Measurements from ENCODE around the gene KRTAP10-1. TPM values are rescaled to one million over a fixed set of nuclear protein-coding genes. Genes with fewer than 3 reads are reported as not detected.
"Not testable (repeated sequence)": the region's sequence is repeated elsewhere in the genome, so short reads cannot be mapped to it uniquely, and the experiment has no call there.

KRTAP10-1 gene
- total and polyA plus RNA-seq, 4 donors, result not detected

DNA sequence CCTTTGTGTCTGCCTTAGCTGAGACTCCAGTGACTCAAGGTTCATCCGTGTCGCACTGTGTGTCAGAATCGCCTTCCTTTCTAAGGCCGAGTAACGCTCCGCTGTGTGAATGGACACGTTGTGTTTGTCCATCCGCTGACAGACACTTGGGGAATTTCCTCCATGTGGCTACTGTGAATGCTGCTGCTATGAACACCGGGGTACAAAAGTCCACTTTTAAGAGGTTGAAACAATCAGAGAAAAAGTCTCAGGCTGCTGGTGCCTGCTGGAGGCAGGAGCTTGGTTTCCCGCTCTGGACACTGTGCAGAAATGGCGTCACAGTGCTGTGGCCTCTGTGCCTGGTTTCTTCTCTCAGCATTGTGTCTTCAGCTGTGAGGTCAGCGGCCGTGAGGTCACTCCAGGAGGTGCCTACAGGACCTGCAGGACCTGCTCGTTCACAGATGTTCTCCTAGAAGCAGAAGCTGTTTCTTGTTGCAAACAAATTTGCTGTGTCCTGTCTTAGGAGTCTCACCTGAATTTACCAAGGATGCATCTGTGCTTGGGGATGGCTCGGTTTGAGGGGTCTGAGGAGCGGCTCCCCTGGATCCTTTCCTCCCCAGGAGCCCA lies 34.2 kb downstream of the KRTAP10-1 start:
- H3K9ac ChIP-seq (ENCODE audit: low read depth in 1 of 2, low read length in 2 of 2), result no peak overlapping the region
- WGBS, result 64% methylated on average over 16 of the region's 16 CpGs
- H3K4me3 ChIP-seq (ENCODE audit: low read depth in 1 of 3, low read length in 3 of 3), result no peak overlapping the region
- no peak for DNase-seq (ENCODE audit: low spot score)
- peak in 1 of 2 donors; percentile 4 for TF ChIP-seq HNF4A (conservative IDR thresholded peaks at IDR 0.05)
- TF ChIP-seq, protein P1, sequence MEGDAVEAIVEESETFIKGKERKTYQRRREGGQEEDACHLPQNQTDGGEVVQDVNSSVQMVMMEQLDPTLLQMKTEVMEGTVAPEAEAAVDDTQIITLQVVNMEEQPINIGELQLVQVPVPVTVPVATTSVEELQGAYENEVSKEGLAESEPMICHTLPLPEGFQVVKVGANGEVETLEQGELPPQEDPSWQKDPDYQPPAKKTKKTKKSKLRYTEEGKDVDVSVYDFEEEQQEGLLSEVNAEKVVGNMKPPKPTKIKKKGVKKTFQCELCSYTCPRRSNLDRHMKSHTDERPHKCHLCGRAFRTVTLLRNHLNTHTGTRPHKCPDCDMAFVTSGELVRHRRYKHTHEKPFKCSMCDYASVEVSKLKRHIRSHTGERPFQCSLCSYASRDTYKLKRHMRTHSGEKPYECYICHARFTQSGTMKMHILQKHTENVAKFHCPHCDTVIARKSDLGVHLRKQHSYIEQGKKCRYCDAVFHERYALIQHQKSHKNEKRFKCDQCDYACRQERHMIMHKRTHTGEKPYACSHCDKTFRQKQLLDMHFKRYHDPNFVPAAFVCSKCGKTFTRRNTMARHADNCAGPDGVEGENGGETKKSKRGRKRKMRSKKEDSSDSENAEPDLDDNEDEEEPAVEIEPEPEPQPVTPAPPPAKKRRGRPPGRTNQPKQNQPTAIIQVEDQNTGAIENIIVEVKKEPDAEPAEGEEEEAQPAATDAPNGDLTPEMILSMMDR (IDR thresholded peaks at IDR 0.05; ENCODE audit: low read depth, low read length, missing input control), result no peak
- no peaks in the 10 kb centered on the region for H3K36me3 ChIP-seq (ENCODE audit: control insufficient read depth in 4 of 4, insufficient read depth in 3 of 4, low read depth in 1 of 4, low read length in 3 of 4)
- no peaks in the 10 kb centered on the region for H3K9me3 ChIP-seq (ENCODE audit: control insufficient read depth in 4 of 4, low read length in 3 of 4)
- peaks cover 0 to 23% (median 14%) of the 10 kb centered on the region in 4 donors for H3K4me1 ChIP-seq (ENCODE audit: control insufficient read depth in 4 of 4, insufficient read depth in 4 of 4, low read length in 3 of 4)
- no peaks in the 10 kb centered on the region for H3K27me3 ChIP-seq (ENCODE audit: control insufficient read depth in 4 of 4, insufficient read depth in 4 of 4, low read length in 3 of 4)
- no peak overlapping the region for H3K27ac ChIP-seq (ENCODE audit: low read depth in 1 of 2, low read length in 2 of 2)

DNA sequence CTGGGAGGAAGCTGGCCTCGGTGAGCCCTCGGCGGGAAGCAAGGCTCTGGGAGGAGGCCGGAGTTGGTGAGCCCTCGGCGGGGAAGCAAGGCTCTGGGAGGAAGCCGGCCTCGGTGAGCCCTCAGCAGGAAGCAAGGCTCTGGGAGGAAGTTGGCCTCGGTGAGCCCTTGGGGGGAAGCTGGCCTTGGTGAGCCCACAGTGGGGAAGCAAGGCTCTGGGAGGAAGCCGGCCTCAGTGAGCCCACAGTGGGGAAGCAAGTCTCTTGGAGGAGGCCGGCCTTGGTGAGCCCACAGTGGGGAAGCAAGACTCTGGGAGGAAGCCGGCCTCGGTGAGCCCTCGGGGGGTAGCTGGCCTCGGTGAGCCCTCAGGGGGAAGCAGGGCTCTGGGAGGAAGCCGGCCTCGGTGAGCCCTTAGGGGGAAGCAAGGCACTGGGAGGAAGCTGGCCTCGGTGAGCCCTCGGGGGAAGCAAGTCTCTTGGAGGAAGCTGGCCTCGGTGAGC lies 36.0 kb downstream of the KRTAP10-1 start:
- TF ChIP-seq, protein P2, sequence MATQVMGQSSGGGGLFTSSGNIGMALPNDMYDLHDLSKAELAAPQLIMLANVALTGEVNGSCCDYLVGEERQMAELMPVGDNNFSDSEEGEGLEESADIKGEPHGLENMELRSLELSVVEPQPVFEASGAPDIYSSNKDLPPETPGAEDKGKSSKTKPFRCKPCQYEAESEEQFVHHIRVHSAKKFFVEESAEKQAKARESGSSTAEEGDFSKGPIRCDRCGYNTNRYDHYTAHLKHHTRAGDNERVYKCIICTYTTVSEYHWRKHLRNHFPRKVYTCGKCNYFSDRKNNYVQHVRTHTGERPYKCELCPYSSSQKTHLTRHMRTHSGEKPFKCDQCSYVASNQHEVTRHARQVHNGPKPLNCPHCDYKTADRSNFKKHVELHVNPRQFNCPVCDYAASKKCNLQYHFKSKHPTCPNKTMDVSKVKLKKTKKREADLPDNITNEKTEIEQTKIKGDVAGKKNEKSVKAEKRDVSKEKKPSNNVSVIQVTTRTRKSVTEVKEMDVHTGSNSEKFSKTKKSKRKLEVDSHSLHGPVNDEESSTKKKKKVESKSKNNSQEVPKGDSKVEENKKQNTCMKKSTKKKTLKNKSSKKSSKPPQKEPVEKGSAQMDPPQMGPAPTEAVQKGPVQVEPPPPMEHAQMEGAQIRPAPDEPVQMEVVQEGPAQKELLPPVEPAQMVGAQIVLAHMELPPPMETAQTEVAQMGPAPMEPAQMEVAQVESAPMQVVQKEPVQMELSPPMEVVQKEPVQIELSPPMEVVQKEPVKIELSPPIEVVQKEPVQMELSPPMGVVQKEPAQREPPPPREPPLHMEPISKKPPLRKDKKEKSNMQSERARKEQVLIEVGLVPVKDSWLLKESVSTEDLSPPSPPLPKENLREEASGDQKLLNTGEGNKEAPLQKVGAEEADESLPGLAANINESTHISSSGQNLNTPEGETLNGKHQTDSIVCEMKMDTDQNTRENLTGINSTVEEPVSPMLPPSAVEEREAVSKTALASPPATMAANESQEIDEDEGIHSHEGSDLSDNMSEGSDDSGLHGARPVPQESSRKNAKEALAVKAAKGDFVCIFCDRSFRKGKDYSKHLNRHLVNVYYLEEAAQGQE (IDR thresholded peaks at IDR 0.05), result no peak
- no peak for TF ChIP-seq HNF4A (conservative IDR thresholded peaks at IDR 0.05)
- no peak for TF ChIP-seq RAD21 (IDR thresholded peaks at IDR 0.05)
- no peak for TF ChIP-seq HNF4G (IDR thresholded peaks at IDR 0.05)
- TF ChIP-seq FOXA2 (IDR thresholded peaks at IDR 0.05), result no peak
- no peaks in the 10 kb centered on the region for H3K27me3 ChIP-seq (ENCODE audit: control insufficient read depth in 4 of 4, insufficient read depth in 4 of 4, low read length in 3 of 4)
- no peaks in the 10 kb centered on the region for H3K9me3 ChIP-seq (ENCODE audit: control insufficient read depth in 4 of 4, low read length in 3 of 4)
- H3K4me3 ChIP-seq (ENCODE audit: low read depth in 1 of 3, low read length in 3 of 3), result no peak overlapping the region
- no peak overlapping the region for H3K9ac ChIP-seq (ENCODE audit: low read depth in 1 of 2, low read length in 2 of 2)
- WGBS, result 80% methylated on average over 20 of the region's 20 CpGs
- H3K36me3 ChIP-seq (ENCODE audit: control insufficient read depth in 4 of 4, insufficient read depth in 3 of 4, low read depth in 1 of 4, low read length in 3 of 4), result no peaks in the 10 kb centered on the region
- DNase-seq (ENCODE audit: low spot score), result no peak
- peaks cover 0 to 9% (median 6%) of the 10 kb centered on the region in 4 donors for H3K4me1 ChIP-seq (ENCODE audit: control insufficient read depth in 4 of 4, insufficient read depth in 4 of 4, low read length in 3 of 4)
- no peak overlapping the region for H3K27ac ChIP-seq (ENCODE audit: low read depth in 1 of 2, low read length in 2 of 2)

DNA sequence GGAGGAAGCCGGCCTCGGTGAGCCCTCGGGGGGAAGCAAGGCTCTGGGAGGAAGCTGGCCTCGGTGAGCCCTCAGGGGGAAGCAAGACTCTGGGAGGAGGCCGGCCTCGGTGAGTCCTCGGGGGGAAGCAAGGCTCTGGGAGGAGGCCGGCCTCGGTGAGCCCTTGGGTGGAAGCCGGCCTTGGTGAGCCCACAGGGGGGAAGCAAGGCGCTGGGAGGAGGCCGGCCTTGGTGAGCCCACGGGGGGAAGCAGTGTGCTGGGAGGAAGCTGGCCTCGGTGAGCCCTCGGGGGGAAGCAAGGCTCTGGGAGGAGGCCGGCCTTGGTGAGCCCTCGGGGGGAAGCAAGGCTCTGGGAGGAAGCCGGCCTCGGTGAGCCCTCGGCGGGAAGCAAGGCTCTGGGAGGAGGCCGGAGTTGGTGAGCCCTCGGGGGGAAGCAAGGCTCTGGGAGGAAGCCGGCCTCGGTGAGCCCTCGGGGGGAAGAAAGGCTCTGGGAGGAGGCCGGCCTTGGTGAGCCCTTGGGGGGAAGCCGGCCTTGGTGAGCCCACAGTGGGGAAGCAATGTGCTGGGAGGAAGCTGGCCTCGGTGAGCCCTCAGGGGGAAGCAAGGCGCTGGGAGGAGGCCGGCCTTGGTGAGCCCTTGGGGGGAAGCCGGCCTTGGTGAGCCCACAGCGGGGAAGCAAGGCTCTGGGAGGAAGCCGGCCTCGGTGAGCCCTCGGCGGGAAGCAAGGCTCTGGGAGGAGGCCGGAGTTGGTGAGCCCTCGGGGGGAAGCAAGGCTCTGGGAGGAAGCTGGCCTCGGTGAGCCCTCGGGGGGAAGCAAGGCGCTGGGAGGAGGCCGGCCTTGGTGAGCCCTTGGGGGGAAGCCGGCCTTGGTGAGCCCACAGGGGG lies 36.7 kb downstream of the KRTAP10-1 start:
- not testable (repeated sequence) for H3K27ac ChIP-seq (ENCODE audit: low read depth in 1 of 2, low read length in 2 of 2); H3K4me3 ChIP-seq (ENCODE audit: low read depth in 1 of 3, low read length in 3 of 3); DNase-seq (ENCODE audit: low spot score); H3K27me3 ChIP-seq (ENCODE audit: control insufficient read depth in 4 of 4, insufficient read depth in 4 of 4, low read length in 3 of 4); H3K36me3 ChIP-seq (ENCODE audit: control insufficient read depth in 4 of 4, insufficient read depth in 3 of 4, low read depth in 1 of 4, low read length in 3 of 4); H3K9me3 ChIP-seq (ENCODE audit: control insufficient read depth in 4 of 4, low read length in 3 of 4); H3K4me1 ChIP-seq (ENCODE audit: control insufficient read depth in 4 of 4, insufficient read depth in 4 of 4, low read length in 3 of 4); H3K9ac ChIP-seq (ENCODE audit: low read depth in 1 of 2, low read length in 2 of 2)
- 89% methylated on average over 44 of the region's 44 CpGs for WGBS

Data from liver (tissue), 9 donors.